ENCODE data around the gene PKMYT1.

PKMYT1 gene

GRCh38 chr16:2971134-2971984, 8.9 kb downstream of the PKMYT1 start:
- Mint-ChIP-seq H3K4me3 (peak overlapping the region in 1 of 2 donors; percentile 62), H3K9me3 (no peaks in the 10 kb centered on the region), H3K4me1 (ENCODE audit: low read depth in 2 of 2) (peaks cover 5 to 13% of the 10 kb centered on the region in 2 donors), H3K27me3 (peaks cover 9 to 29% of the 10 kb centered on the region in 2 donors), H3K36me3 (ENCODE audit: insufficient read depth) (peaks cover 4% of the 10 kb centered on the region), H3K27ac (peak overlapping the region in 1 of 2 donors; percentile 15)
- ATAC-seq (replicated peaks) (no peak), DNase-seq (no peak)

DNA sequence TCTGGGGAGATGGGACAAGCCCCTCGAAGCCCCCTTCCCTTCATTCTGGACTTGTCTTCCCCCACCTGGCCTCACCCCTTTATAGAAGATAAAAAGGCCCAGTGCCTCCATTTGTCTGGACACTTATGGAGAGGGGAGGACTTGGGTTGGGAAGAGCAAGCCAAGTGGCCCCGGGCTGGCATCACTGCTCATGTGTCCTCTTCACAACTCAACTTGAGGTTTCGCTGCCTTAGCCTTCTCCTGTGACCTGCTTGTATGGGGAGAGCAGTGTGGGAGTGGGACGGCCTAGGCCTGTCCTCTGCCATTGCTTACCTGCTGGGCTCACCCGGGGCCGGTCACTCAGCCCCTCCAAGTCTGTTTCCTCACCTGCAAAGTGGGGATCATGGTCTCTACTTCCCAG, 9.7 kb downstream of the PKMYT1 start:
- H3K27me3 Mint-ChIP-seq = peaks cover 9 to 29% of the 10 kb centered on the region in 2 donors
- no peaks in the 10 kb centered on the region for H3K9me3 Mint-ChIP-seq
- DNase-seq = no peak
- no peak for ATAC-seq (replicated peaks)
- H3K4me1 Mint-ChIP-seq (ENCODE audit: low read depth in 2 of 2) = peaks cover 5 to 13% of the 10 kb centered on the region in 2 donors
- peak overlapping the region; percentile 49 to 62 for H3K4me3 Mint-ChIP-seq
- peaks cover 4% of the 10 kb centered on the region for H3K36me3 Mint-ChIP-seq (ENCODE audit: insufficient read depth)
- H3K27ac Mint-ChIP-seq = peak overlapping the region in 1 of 2 donors; percentile 15

DNA sequence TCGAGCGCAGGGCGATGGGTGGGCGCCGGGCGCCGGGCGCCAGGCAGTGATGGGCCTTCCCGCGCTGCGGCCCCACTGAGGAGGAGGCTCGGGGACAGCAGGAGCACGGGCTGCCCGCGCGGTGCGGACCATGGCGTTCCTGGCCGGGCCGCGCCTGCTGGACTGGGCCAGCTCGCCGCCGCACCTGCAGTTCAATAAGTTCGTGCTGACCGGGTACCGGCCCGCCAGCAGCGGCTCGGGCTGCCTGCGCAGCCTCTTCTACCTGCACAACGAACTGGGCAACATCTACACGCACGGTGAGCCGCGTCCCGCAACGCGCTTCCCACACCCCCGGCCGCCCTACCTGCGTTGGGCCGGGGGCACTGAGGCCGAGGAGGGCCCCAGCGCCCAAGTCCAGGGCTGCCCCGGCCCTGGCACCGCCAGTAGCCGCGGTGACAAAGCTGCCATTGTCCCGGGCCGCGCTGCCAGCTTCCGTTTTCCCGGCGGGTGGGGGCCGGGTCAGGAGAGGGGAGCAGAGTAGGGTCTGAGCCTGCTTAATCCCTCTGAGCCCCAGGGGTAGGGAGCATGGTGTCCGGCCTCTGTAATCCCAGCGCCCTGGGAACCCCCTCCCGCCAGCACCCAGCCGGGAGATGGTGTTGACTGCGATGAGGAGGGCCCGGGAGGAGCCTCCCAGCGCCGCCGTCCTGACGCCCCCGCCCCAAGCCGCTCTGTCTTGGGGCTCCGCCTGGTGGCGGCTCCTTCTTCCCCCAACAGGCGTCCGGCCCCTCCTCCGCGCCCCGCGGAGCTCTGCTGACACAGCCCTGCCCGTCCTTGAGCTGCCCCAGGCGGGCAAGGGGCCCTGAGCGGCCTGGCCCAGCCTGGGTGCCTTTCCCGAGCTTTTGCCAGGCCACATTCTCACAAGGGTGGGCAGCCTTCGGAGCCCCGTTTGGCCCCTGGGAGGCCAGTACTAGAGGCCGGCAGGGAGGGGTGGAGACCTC, 10.4 kb downstream of the PKMYT1 start:
- DNase-seq = peak; percentile 50 to 62 (median 62)
- Mint-ChIP-seq H3K36me3 (ENCODE audit: insufficient read depth) (peaks cover 4% of the 10 kb centered on the region), H3K27me3 (peaks cover 9 to 29% of the 10 kb centered on the region in 2 donors), H3K4me3 (peak overlapping the region; percentile 49 to 62), H3K9me3 (no peaks in the 10 kb centered on the region), H3K4me1 (ENCODE audit: low read depth in 2 of 2) (peaks cover 5 to 17% of the 10 kb centered on the region in 2 donors), H3K27ac (no peak overlapping the region)
- peak; percentile 71 for ATAC-seq (replicated peaks)

- no peaks in the 10 kb centered on the region for H3K9me3 Mint-ChIP-seq
- DNase-seq = peak; percentile 59 to 76 (median 73)
- no peak within 1 kb of the TSS for H3K27ac Mint-ChIP-seq
- ATAC-seq (replicated peaks) = peak; percentile 77
- H3K27me3 Mint-ChIP-seq = peaks cover 13 to 35% of the 10 kb centered on the region in 2 donors
- peak within 1 kb of the TSS; percentile 52 to 76 for H3K4me3 Mint-ChIP-seq
- H3K36me3 Mint-ChIP-seq (ENCODE audit: insufficient read depth) = peaks cover 4% of the 10 kb centered on the region
- H3K4me1 Mint-ChIP-seq (ENCODE audit: low read depth in 2 of 2) = peaks cover 11 to 20% of the 10 kb centered on the region in 2 donors
These were observed 11.3 kb downstream of the PKMYT1 start, which contains the start of gene PAQR4 for GRCh38 chr16:2968738-2969544. Gene PAQR4 (plus strand): TSS chr16:2969348. CDS start chr16:2969675, 327 bp downstream.

- Mint-ChIP-seq H3K4me3 (peak overlapping the region; percentile 52 to 76), H3K27me3 (peaks cover 18 to 41% of the 10 kb centered on the region in 2 donors), H3K36me3 (ENCODE audit: insufficient read depth) (peaks cover 4% of the 10 kb centered on the region), H3K9me3 (no peaks in the 10 kb centered on the region), H3K27ac (no peak overlapping the region), H3K4me1 (ENCODE audit: low read depth in 2 of 2) (peaks cover 11 to 23% of the 10 kb centered on the region in 2 donors)
- ATAC-seq (replicated peaks) = no peak
- DNase-seq = no peak
These were observed 11.9 kb downstream of the PKMYT1 start for GRCh38 chr16:2968368-2968737.

GRCh38 chr16:2967721-2968161, 12.5 kb downstream of the PKMYT1 start:
- H3K27ac Mint-ChIP-seq = no peak overlapping the region
- ATAC-seq (replicated peaks) (no peak), DNase-seq (no peak)
- H3K4me3 Mint-ChIP-seq = peak overlapping the region; percentile 52 to 76
- H3K36me3 Mint-ChIP-seq (ENCODE audit: insufficient read depth) = peaks cover 4% of the 10 kb centered on the region
- peaks cover 11 to 23% of the 10 kb centered on the region in 2 donors for H3K4me1 Mint-ChIP-seq (ENCODE audit: low read depth in 2 of 2)
- no peaks in the 10 kb centered on the region for H3K9me3 Mint-ChIP-seq
- H3K27me3 Mint-ChIP-seq = peaks cover 18 to 47% of the 10 kb centered on the region in 2 donors

DNA sequence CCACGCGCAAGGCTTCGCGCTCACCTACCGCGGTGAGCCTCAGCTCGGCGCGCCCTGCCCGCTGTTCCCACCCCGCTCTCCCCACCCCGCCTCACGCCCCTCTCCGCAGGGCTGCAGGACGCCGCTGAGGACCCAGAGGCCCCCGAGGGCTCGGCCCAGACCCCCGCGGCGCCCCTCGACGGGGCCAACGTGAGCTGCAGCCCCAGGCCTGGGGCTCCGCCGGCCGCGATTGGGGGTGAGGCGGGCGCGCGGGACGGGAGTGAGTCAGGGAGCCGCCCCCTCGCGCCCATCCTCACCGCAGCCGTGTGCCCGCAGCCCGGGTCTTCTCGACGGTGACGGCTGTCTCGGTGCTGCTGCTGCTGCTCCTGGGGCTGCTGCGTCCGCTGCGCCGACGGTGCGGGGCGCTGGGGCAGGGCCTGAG, 13.0 kb downstream of the PKMYT1 start:
- peak overlapping the region in 1 of 2 donors; percentile 6 for H3K4me3 Mint-ChIP-seq
- peaks cover 18 to 49% of the 10 kb centered on the region in 2 donors for H3K27me3 Mint-ChIP-seq
- no peak for DNase-seq
- H3K36me3 Mint-ChIP-seq (ENCODE audit: insufficient read depth) = peaks cover 4% of the 10 kb centered on the region
- no peaks in the 10 kb centered on the region for H3K9me3 Mint-ChIP-seq
- H3K4me1 Mint-ChIP-seq (ENCODE audit: low read depth in 2 of 2) = peaks cover 11 to 23% of the 10 kb centered on the region in 2 donors
- H3K27ac Mint-ChIP-seq = no peak overlapping the region
- no peak for ATAC-seq (replicated peaks)

DNA sequence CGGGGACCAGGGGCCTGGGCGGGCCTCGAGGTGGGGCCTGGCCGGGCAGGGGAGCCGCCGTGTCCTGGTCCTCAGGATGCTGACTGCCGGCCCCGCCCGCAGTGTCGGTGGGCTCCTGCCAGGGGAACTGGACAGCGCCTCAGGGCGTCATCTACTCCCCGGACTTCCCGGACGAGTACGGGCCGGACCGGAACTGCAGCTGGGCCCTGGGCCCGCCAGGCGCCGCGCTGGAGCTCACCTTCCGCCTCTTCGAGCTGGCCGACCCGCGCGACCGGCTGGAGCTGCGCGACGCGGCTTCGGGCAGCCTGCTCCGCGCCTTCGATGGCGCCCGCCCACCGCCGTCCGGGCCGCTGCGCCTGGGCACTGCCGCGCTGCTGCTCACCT, 13.4 kb downstream of the PKMYT1 start:
- no peak for DNase-seq
- Mint-ChIP-seq H3K4me3 (no peak overlapping the region), H3K36me3 (ENCODE audit: insufficient read depth) (peaks cover 4% of the 10 kb centered on the region), H3K27ac (no peak overlapping the region), H3K9me3 (no peaks in the 10 kb centered on the region), H3K27me3 (peaks cover 21 to 49% of the 10 kb centered on the region in 2 donors), H3K4me1 (ENCODE audit: low read depth in 2 of 2) (peaks cover 12 to 25% of the 10 kb centered on the region in 2 donors)
- ATAC-seq (replicated peaks) = no peak

DNA sequence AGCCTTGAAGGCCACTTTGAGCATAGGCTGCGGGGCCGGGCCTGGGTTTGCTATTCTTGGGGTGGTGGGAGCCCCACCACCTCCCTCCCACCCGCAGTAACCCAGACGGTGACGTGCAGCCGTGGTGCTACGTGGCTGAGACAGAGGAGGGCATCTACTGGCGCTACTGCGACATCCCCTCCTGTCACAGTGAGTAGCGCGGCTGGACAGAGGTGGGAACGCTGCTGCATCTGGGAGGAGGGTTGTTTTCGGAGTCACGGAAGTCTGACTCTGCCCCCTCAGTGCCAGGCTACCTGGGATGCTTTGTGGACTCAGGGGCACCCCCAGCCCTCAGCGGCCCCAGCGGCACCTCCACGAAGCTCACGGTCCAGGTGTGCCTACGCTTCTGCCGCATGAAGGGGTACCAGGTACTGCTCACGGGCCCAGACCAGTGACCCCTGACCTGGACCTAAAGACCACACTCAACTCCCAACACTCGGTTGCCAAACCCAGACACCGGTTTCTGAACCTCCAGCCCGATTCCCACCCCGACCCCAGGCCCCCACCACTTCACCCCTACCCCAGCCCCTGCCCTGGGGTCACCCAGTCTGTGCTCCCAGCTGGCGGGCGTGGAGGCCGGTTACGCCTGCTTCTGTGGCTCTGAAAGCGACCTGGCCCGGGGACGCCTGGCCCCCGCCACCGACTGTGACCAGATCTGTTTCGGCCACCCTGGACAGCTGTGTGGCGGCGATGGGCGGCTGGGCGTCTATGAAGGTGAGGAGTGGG, 14.0 kb downstream of the PKMYT1 start:
- ATAC-seq (replicated peaks) (no peak), DNase-seq (no peak)
- Mint-ChIP-seq H3K4me1 (ENCODE audit: low read depth in 2 of 2) (peaks cover 15 to 28% of the 10 kb centered on the region in 2 donors), H3K36me3 (ENCODE audit: insufficient read depth) (peaks cover 3% of the 10 kb centered on the region), H3K4me3 (peak overlapping the region in 1 of 2 donors; percentile 78), H3K27me3 (peaks cover 25 to 53% of the 10 kb centered on the region in 2 donors), H3K9me3 (no peaks in the 10 kb centered on the region), H3K27ac (no peak overlapping the region)

DNA sequence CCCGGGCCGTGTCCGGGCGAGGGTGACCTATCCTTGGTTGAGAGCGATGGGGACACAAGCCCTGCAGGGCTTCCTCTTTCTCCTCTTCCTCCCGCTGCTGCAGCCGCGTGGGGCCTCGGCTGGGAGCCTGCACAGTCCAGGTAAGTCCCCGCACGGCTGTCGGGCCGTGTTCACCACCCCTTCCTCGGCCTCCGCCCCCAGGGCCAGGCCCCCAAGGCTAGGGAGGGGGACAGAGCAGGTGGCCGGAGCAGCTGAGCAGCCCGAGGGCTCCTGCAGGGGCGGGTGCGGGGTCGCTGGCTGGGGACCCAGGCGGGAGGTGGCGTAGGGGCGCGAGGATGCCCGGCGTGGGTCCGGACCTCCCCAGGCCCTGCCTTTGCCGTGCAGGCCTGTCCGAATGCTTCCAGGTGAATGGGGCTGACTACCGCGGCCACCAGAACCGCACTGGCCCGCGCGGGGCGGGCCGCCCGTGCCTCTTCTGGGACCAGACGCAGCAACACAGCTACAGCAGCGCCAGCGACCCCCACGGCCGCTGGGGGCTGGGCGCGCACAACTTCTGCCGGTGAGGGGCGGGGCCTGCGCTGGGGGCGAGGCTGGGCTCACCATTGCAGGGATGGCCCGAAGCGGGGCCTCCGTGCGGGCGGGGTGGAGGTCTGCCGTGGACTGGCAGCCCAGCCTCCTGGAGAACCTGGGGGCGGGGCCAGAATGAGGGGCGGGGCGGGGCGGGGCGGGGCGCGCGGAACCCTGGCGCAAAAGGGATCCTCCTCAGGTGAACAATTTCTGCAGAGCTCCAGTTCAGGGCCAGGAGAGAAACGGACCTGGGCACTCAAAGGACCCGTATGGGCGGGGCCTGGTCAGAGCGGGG, 15.5 kb downstream of the PKMYT1 start:
- peak; percentile 46 to 49 (median 48) for DNase-seq
- H3K4me3 Mint-ChIP-seq = peak overlapping the region; percentile 78 to 80
- peak overlapping the region in 1 of 2 donors; percentile 53 for H3K27ac Mint-ChIP-seq
- H3K27me3 Mint-ChIP-seq = peaks cover 33 to 58% of the 10 kb centered on the region in 2 donors
- peaks cover 2% of the 10 kb centered on the region for H3K36me3 Mint-ChIP-seq (ENCODE audit: insufficient read depth)
- peak; percentile 28 for ATAC-seq (replicated peaks)
- H3K9me3 Mint-ChIP-seq = no peaks in the 10 kb centered on the region
- peaks cover 15 to 26% of the 10 kb centered on the region in 2 donors for H3K4me1 Mint-ChIP-seq (ENCODE audit: low read depth in 2 of 2)

DNA sequence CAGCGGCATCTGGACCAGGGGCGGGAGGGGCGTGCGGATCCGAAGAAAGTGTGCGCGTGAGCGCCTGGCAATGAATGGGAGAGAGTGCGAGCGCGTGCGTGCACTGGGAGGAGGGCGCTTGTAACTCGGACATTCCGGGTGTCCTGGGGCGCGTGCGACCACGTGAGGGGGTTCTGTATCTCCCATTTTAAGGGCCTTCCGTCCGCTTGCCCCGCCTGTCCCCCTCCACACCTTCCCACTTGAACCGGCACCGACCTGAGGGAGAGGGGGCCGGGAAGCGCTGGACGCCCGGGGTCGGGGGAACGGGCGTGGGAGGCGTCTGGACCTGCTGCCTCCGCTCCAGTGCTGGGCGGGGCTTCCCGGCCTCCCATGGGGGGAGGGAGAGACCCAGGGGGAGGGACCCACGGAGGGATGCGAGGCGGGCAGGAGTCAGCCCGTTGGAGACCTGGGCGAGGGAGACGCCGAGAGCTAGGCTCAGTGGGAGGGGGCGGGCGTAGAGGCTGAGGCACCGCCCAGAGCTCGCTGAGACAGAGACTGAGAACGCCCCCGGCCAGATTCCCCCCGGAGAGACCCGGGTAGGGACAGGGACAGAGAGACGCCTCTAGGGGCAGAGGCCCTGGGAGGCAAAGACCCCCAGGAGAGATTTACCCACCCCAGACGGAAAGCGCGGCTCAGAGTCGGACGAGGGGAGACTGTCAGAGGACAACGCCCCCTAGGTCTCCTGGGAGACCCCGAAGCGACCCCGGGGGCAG, 16.3 kb downstream of the PKMYT1 start, which contains the start of gene KREMEN2:
Gene KREMEN2 (plus strand): TSS at position 553 of the 752 bp plus-strand sequence. CDS start 246 bp downstream, outside the sequence.
- Mint-ChIP-seq H3K4me1 (ENCODE audit: low read depth in 2 of 2) (peaks cover 15 to 26% of the 10 kb centered on the region in 2 donors), H3K9me3 (no peaks in the 10 kb centered on the region), H3K27ac (peak within 1 kb of the TSS in 1 of 2 donors; percentile 53), H3K4me3 (peak within 1 kb of the TSS; percentile 78 to 80), H3K36me3 (ENCODE audit: insufficient read depth) (peaks cover 2% of the 10 kb centered on the region), H3K27me3 (peaks cover 38 to 61% of the 10 kb centered on the region in 2 donors)
- DNase-seq (peak in 1 of 3 experiments; percentile 29), ATAC-seq (replicated peaks) (no peak)

Measured in effector memory CD8-positive, alpha-beta T cell (primary cell).